HL-60 (cell line): ENCODE results near the gene NLRP10.

Experiments
- DNase-seq, 2 experiments: peaks; one replicate each; pipeline ENCODE4 v3.0.0-alpha.2; 2010 to 2020; ENCODE audit warnings: low read depth in 1 of 2, low spot score in 1 of 2
- H3K27ac ChIP-seq: fragments of 250-450 bp; sonication (Bioruptor Pico); replicated peaks from 2 replicates; pipeline ENCODE4 v1.5.1; 2020; ENCODE audit warnings: mild to moderate bottlenecking, moderate library complexity
- H3K27me3 ChIP-seq: fragments of 250-450 bp; sonication (Bioruptor Pico); 2 replicates; pipeline ENCODE4 v1.5.1; 2021; ENCODE audit warnings: mild to moderate bottlenecking, moderate library complexity; ENCODE audit not compliant: insufficient read depth, poor library complexity, severe bottlenecking
- H3K4me3 ChIP-seq: replicated peaks from 2 replicates; pipeline ENCODE4 v1.5.1; 2011; ENCODE audit warnings: mild to moderate bottlenecking, control low read depth, low read length; ENCODE audit not compliant: insufficient read depth
- GABPA ChIP-seq: IDR thresholded peaks from 2 replicates; pipeline ENCODE4 v1.6.1; 2012; ENCODE audit warnings: low read depth
- POLR2AphosphoS5 ChIP-seq: IDR thresholded peaks from 2 replicates; pipeline ENCODE4 v1.6.1; 2012; ENCODE audit warnings: low read depth
- REST ChIP-seq: IDR thresholded peaks from 2 replicates; pipeline ENCODE4 v1.6.1; 2012; ENCODE audit warnings: low read depth; ENCODE audit not compliant: insufficient replicate concordance
- SPI1 ChIP-seq: IDR thresholded peaks from 2 replicates; pipeline ENCODE4 v1.6.1; 2012; ENCODE audit warnings: low read depth, mild to moderate bottlenecking, borderline replicate concordance
- TF ChIP-seq, protein P1 (sequence below): IDR thresholded peaks from one replicate; pipeline ENCODE4 v1.5.1; 2011; ENCODE audit warnings: low read length, control low read depth, inconsistent platforms; ENCODE audit not compliant: insufficient read depth

The NLRP10 gene

GRCh38 chr11:8011371-8011770 is 46.1 kb upstream of the NLRP10 start:
- Histone ChIP-seq H3K4me3 (no peak overlapping the region), H3K27ac (no peak overlapping the region), H3K27me3 (no peaks in the 10 kb centered on the region)
- DNase-seq, result no peak
- no peak for TF ChIP-seq GABPA
- TF ChIP-seq SPI1, result peak; percentile 13; the same call in 1 of the 2 replicates

- Histone ChIP-seq H3K27ac (no peak overlapping the region), H3K27me3 (no peaks in the 10 kb centered on the region), H3K4me3 (no peak overlapping the region)
- DNase-seq, result no peak
- TF ChIP-seq GABPA (no peak), POLR2AphosphoS5 (no peak), SPI1 (no peak), REST (no peak)
- TF ChIP-seq, protein P1, sequence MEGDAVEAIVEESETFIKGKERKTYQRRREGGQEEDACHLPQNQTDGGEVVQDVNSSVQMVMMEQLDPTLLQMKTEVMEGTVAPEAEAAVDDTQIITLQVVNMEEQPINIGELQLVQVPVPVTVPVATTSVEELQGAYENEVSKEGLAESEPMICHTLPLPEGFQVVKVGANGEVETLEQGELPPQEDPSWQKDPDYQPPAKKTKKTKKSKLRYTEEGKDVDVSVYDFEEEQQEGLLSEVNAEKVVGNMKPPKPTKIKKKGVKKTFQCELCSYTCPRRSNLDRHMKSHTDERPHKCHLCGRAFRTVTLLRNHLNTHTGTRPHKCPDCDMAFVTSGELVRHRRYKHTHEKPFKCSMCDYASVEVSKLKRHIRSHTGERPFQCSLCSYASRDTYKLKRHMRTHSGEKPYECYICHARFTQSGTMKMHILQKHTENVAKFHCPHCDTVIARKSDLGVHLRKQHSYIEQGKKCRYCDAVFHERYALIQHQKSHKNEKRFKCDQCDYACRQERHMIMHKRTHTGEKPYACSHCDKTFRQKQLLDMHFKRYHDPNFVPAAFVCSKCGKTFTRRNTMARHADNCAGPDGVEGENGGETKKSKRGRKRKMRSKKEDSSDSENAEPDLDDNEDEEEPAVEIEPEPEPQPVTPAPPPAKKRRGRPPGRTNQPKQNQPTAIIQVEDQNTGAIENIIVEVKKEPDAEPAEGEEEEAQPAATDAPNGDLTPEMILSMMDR, result no peak
Observed at GRCh38 chr11:8009856-8010255, 44.6 kb upstream of the NLRP10 start.

DNA sequence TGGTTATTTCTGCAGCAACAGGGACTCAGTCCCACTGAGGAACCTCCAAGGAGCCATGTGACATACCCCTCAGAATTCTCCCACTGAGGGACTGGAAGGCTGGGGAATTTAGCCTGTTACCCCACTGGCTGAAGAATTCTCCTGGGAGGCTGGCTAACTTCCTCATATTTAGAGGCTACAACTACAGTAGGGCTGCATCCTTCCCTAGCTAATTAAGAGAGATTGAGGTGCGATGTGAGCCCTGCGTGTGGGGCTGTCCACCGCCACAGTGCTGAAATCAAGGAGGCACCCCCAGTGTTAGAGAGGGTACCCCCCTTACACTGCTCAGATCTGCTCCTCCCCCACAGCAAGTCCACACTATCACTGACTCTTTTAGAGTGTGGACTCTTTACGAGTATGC is 43.0 kb upstream of the NLRP10 start:
- Histone ChIP-seq H3K27ac (no peak overlapping the region), H3K27me3 (no peaks in the 10 kb centered on the region), H3K4me3 (no peak overlapping the region)
- no peak for DNase-seq
- TF ChIP-seq REST (peak; percentile 92), POLR2AphosphoS5 (no peak), GABPA (no peak), SPI1 (no peak)
- TF ChIP-seq, protein P1, result no peak

DNA sequence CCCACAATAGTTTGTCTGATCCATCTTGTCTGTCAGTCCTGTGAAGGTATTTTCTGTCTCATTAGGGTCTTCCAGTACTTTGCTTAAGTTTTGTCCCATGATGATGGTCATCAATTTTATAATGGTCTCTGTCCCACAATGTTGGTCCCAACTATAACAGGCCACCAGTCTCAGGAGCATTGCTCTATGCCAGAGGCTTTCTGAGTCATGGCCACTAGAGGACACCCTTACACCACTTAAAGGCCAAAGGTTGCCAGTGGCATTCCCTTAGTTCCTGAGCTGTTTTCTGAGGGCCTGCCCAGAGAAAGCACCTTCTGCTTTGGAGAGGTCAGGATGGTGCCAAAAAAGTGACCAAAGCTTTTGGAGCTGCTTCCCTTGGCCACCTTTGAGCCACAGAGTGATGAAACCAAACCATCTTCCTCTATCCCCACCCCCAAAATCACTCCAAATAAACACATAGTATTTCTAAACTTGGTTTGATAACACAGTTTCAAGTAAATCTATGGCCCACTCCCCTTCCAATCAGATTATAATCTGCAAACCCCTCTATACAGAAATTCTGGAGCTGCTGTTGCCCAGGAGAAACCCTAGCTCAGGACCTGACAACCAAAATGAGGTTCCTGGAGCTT is 41.2 kb upstream of the NLRP10 start:
- H3K27me3 ChIP-seq, result no peaks in the 10 kb centered on the region
- no peak overlapping the region for H3K4me3 ChIP-seq
- H3K27ac ChIP-seq, result no peak overlapping the region
- DNase-seq, result peak in 1 of 2 experiments; percentile 40
- TF ChIP-seq, protein P1, result peak; percentile 87
- no peak for TF ChIP-seq REST
